ENCODE measurements around the gene ZNF679.
"Not testable (repeated sequence)": the region's sequence is repeated elsewhere in the genome, so short reads cannot be mapped to it uniquely, and the experiment has no call there.

Gene ZNF679

DNA sequence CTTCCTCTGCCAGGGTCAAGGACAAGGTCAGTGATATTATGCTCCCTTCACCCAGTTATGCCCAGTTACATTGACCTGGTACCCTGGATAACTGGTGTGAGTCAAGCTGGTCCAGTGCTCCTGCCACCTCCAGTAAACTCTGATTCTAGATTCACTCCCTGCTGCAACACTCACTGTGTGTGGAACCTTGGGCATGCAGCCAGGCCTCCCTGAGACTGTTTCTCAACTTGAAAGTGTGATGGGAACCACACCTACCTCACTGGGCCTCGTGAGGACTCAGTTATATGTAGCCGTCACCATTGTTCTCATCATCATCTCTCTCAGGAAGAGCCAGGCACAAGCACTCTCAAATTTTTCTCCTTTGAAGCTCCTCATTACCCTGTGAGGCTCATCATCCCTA lies 84.6 kb downstream of the ZNF679 start:
- DNase-seq = no peak

DNA sequence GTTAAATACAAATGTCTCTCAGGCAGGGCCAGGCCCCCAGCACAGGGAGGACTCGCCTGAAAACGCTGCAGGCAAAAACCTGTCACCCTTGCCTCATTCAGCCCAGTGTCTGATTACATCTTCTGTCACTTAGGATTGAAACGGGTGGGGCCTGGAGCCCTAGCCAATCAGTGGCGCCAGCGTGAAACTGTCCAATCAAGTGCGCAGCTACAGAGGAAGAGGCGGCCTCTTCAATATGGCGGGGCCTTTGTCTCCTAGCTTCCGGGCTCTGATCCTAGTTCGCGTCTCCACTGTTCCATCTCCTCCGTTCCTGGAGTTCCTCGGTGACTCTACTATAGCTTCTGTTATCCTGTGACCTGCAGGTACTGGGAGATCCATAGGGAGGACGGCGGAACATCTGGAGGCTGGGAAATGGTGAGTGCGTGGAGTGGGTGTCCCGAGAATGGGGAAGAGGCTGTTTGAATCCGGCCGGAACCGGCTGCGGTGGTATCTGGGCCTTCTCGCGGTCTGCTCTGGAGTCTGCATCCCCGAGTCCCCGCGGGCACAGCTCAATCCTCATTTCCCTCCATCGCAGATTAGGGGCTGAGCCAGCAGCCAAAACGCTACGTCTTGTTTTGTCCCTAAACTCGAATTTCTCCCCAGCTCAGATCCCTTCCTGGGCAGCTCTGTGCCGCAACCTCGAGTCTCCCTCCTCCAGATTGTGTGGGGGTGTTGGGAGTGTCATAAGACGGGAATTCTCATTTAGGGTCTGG lies 85.6 kb downstream of the ZNF679 start, which contains the start of gene ZNF736:
ZNF736 (plus strand) TSS at position 222 of the 752 bp plus-strand sequence; CDS start at position 412, 190 bp downstream.
- peak; percentile 85 to 92 for DNase-seq

- no peak for DNase-seq
Measured at GRCh38 chr7:64314566-64314965, 86.3 kb downstream of the ZNF679 start.

DNA sequence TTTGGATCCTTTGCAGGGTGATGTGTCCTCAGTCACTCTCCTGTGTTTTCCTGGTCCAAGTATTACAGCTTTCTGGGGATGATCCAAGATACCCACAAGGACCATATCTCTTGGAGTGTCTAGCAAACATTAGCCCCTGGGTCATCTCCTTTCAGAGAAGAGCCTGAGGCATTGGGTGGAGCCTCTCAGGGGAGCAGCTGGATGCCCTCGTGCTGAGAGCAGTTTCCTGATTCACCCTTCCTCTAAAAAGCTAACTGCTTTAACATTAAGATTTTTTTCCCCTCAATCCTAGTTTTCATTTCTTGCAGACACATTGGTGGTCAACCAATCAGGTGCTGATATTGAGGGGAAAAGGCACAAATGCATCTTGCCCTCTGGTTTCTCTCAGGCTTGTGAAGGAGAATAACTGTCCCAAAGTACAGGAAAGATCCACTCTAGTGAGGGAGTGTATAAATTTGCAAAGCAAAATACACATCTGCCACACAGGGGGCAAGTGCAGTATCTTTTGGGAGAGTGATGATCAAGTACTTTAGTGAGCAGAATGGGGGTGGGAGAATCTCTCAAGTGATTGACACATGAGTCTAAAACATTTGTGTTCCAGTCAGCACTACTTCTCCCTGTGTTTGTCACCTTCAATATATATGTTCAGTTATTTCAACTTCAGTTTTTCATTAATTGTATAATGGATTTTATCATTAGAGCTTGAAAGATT lies 87.9 kb downstream of the ZNF679 start:
- not testable (repeated sequence) for DNase-seq
